Measurements from ENCODE around the gene CBFB. TPM values are rescaled to one million over a fixed set of nuclear protein-coding genes. Genes with fewer than 3 reads are reported as not detected.

The CBFB gene
- total RNA-seq, 1 experiment from 2014 or later: 76.3 TPM

DNA sequence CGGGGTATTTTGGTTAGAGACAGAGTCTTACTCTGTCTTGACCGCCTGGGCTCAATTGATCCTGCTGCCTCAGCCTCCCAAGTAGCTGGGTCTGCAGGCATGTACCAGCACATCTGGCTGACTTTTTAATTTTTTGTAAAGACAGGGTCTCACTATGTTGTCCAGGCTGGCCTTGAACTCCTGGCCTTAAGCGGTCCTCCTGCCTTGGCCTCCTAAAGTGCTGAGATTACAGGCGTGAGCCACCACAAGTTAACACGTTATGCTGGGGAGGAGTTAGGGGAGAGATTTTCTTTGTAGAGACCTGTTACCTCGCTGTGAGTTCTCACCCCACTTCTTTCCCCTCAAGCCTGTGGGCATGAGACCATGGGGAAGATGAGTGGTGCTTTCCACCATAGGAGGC lies 42.4 kb upstream of the CBFB start:
- no peak overlapping the region for H3K14ac ChIP-seq (ENCODE audit: insufficient read depth, low read length)
- Mint-ChIP-seq H3K27me3 (ENCODE audit: low read depth) (peaks cover 15% of the 10 kb centered on the region), H3K4me1 (no peaks in the 10 kb centered on the region), H3K4me3 (no peak overlapping the region), H3K9me3 (no peaks in the 10 kb centered on the region), H3K27ac (no peak overlapping the region), H3K36me3 (ENCODE audit: insufficient read depth in 1 of 3, low read depth in 3 of 3) (no peaks in the 10 kb centered on the region)
- H3T11ph ChIP-seq (ENCODE audit: low read length): no peak overlapping the region
- H4K91ac ChIP-seq (ENCODE audit: insufficient read length, low read depth, low read length): no peak overlapping the region
- H3K23ac ChIP-seq (ENCODE audit: insufficient read length, low read depth, low read length): no peak overlapping the region
- no peak overlapping the region for H2AK5ac ChIP-seq (ENCODE audit: insufficient read length, low read length)
- H3K9ac ChIP-seq (ENCODE audit: extremely low read depth, insufficient read length, low read length): no peak overlapping the region
- H3K79me2 ChIP-seq (ENCODE audit: insufficient read depth, low read length): no peaks in the 10 kb centered on the region
- H3K18ac ChIP-seq (ENCODE audit: insufficient read length, low read depth, low read length): no peak overlapping the region
- H2BK15ac ChIP-seq (ENCODE audit: low read depth, low read length): no peak overlapping the region
- no peak overlapping the region for H3K27ac ChIP-seq (ENCODE audit: insufficient read length, low read depth, low read length)
- no peak for DNase-seq
- no peak overlapping the region for H4K5ac ChIP-seq (ENCODE audit: insufficient read length, low read depth, low read length)
- no peak overlapping the region for H2BK12ac ChIP-seq (ENCODE audit: insufficient read length, low read depth, low read length)
- H3K23me2 ChIP-seq (ENCODE audit: insufficient read length, low read depth, low read length, poor library complexity, severe bottlenecking): no peaks in the 10 kb centered on the region
- no peak overlapping the region for H3K56ac ChIP-seq (ENCODE audit: insufficient read length, low read depth, low read length)
- TF ChIP-seq, protein P1, sequence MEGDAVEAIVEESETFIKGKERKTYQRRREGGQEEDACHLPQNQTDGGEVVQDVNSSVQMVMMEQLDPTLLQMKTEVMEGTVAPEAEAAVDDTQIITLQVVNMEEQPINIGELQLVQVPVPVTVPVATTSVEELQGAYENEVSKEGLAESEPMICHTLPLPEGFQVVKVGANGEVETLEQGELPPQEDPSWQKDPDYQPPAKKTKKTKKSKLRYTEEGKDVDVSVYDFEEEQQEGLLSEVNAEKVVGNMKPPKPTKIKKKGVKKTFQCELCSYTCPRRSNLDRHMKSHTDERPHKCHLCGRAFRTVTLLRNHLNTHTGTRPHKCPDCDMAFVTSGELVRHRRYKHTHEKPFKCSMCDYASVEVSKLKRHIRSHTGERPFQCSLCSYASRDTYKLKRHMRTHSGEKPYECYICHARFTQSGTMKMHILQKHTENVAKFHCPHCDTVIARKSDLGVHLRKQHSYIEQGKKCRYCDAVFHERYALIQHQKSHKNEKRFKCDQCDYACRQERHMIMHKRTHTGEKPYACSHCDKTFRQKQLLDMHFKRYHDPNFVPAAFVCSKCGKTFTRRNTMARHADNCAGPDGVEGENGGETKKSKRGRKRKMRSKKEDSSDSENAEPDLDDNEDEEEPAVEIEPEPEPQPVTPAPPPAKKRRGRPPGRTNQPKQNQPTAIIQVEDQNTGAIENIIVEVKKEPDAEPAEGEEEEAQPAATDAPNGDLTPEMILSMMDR (conservative IDR thresholded peaks at IDR 0.05): no peak
- no peak overlapping the region for H2BK120ac ChIP-seq (ENCODE audit: low read depth, low read length, poor library complexity, severe bottlenecking)
- H3K4ac ChIP-seq (ENCODE audit: low read depth, low read length): no peak overlapping the region
- H2BK5ac ChIP-seq (ENCODE audit: insufficient read length, low read length): no peak overlapping the region
- no CpG with 5 or more reads among the region's 6 CpGs for WGBS (ENCODE audit: extremely low coverage, insufficient read length, low lambda C conversion rate)
- H3K27me3 ChIP-seq (ENCODE audit: insufficient read depth, low read length): no peaks in the 10 kb centered on the region
- no peaks in the 10 kb centered on the region for H3K9me3 ChIP-seq (ENCODE audit: control insufficient read depth, low read depth, low read length)
- H3K4me1 ChIP-seq (ENCODE audit: insufficient read depth, low read length): no peaks in the 10 kb centered on the region
- no peak overlapping the region for H2BK20ac ChIP-seq (ENCODE audit: low read depth, low read length, poor library complexity, severe bottlenecking)
- H4K8ac ChIP-seq (replicated peaks; ENCODE audit: insufficient read length, low read depth, low read length): no peak overlapping the region
- no peaks in the 10 kb centered on the region for H3K79me1 ChIP-seq (ENCODE audit: insufficient read depth, low read depth, low read length, poor library complexity, severe bottlenecking)
- no peaks in the 10 kb centered on the region for H4K20me1 ChIP-seq (ENCODE audit: control insufficient read depth, insufficient read depth, insufficient read length)
- H3K4me2 ChIP-seq (ENCODE audit: insufficient read depth, insufficient read length, low read length): no peak overlapping the region
- no peak overlapping the region for H2AFZ ChIP-seq (ENCODE audit: low read length)
